Measurements from ENCODE around the gene FRAS1. TPM values are rescaled to one million over a fixed set of nuclear protein-coding genes. Genes with fewer than 3 reads are reported as not detected.

FRAS1 gene
- total RNA-seq, 1 donor from 2014 or later: 18.9 TPM

- Mint-ChIP-seq H3K27ac (ENCODE audit: unreplicated experiment) (no peak overlapping the region), H3K27me3 (ENCODE audit: low read depth) (peaks cover 11% of the 10 kb centered on the region), H3K9me3 (ENCODE audit: low read depth) (no peaks in the 10 kb centered on the region), H3K4me1 (ENCODE audit: low read depth) (no peaks in the 10 kb centered on the region), H3K4me3 (ENCODE audit: unreplicated experiment) (no peak overlapping the region), H3K36me3 (ENCODE audit: low read depth) (peaks cover 5% of the 10 kb centered on the region)
- no peak for DNase-seq (ENCODE audit: low spot score)
- no peak for TF ChIP-seq CTCF (IDR thresholded peaks at IDR 0.05)
Observed at GRCh38 chr4:78362310-78362709, 305.2 kb downstream of the FRAS1 start.

- Mint-ChIP-seq H3K27ac (ENCODE audit: unreplicated experiment) (no peak overlapping the region), H3K4me1 (ENCODE audit: low read depth) (no peaks in the 10 kb centered on the region), H3K9me3 (ENCODE audit: low read depth) (no peaks in the 10 kb centered on the region), H3K27me3 (ENCODE audit: low read depth) (peaks cover 11% of the 10 kb centered on the region), H3K36me3 (ENCODE audit: low read depth) (peaks cover 5% of the 10 kb centered on the region), H3K4me3 (ENCODE audit: unreplicated experiment) (no peak overlapping the region)
- no peak for DNase-seq (ENCODE audit: low spot score)
- no peak for TF ChIP-seq CTCF (IDR thresholded peaks at IDR 0.05)
Observed at GRCh38 chr4:78363031-78363570, 306.0 kb downstream of the FRAS1 start.

- no peaks in the 10 kb centered on the region for H3K27me3 Mint-ChIP-seq (ENCODE audit: low read depth)
- no peak for DNase-seq (ENCODE audit: low spot score)
- H3K4me1 Mint-ChIP-seq (ENCODE audit: low read depth): peaks cover 7% of the 10 kb centered on the region
- H3K9me3 Mint-ChIP-seq (ENCODE audit: low read depth): no peaks in the 10 kb centered on the region
- peaks cover 6% of the 10 kb centered on the region for H3K36me3 Mint-ChIP-seq (ENCODE audit: low read depth)
- TF ChIP-seq CTCF (IDR thresholded peaks at IDR 0.05): no peak
- H3K4me3 Mint-ChIP-seq (ENCODE audit: unreplicated experiment): no peak overlapping the region
- no peak overlapping the region for H3K27ac Mint-ChIP-seq (ENCODE audit: unreplicated experiment)
Observed at GRCh38 chr4:78369679-78370078, 312.6 kb downstream of the FRAS1 start.

GRCh38 chr4:78370631-78371372 is 313.7 kb downstream of the FRAS1 start:
- no peaks in the 10 kb centered on the region for H3K27me3 Mint-ChIP-seq (ENCODE audit: low read depth)
- no peaks in the 10 kb centered on the region for H3K9me3 Mint-ChIP-seq (ENCODE audit: low read depth)
- no peak for DNase-seq (ENCODE audit: low spot score)
- no peak for TF ChIP-seq CTCF (IDR thresholded peaks at IDR 0.05)
- H3K4me1 Mint-ChIP-seq (ENCODE audit: low read depth): peaks cover 7% of the 10 kb centered on the region
- H3K36me3 Mint-ChIP-seq (ENCODE audit: low read depth): peaks cover 7% of the 10 kb centered on the region
- no peak overlapping the region for H3K4me3 Mint-ChIP-seq (ENCODE audit: unreplicated experiment)
- H3K27ac Mint-ChIP-seq (ENCODE audit: unreplicated experiment): no peak overlapping the region

- Mint-ChIP-seq H3K27me3 (ENCODE audit: low read depth) (no peaks in the 10 kb centered on the region), H3K36me3 (ENCODE audit: low read depth) (peaks cover 7% of the 10 kb centered on the region), H3K4me1 (ENCODE audit: low read depth) (peaks cover 7% of the 10 kb centered on the region), H3K9me3 (ENCODE audit: low read depth) (no peaks in the 10 kb centered on the region), H3K4me3 (ENCODE audit: unreplicated experiment) (no peak overlapping the region), H3K27ac (ENCODE audit: unreplicated experiment) (no peak overlapping the region)
- no peak for DNase-seq (ENCODE audit: low spot score)
- no peak for TF ChIP-seq CTCF (IDR thresholded peaks at IDR 0.05)
Observed at GRCh38 chr4:78372355-78372988, 315.3 kb downstream of the FRAS1 start.
